Epithelial cell of proximal tubule (primary cell): ENCODE measurements around the gene NOX3. TPM values are rescaled to one million over a fixed set of nuclear protein-coding genes. Genes with fewer than 3 reads are reported as not detected.

Source experiments
- DNase-seq: peaks from one replicate; pipeline ENCODE4 v3.0.0-alpha.2; 2011; ENCODE audit warnings: low read depth
- H3K4me3 ChIP-seq: 2 replicates; pipeline ENCODE4 v1.5.1; 2011; ENCODE audit warnings: low read depth, mild to moderate bottlenecking, low read length
- CTCF ChIP-seq: conservative IDR thresholded peaks from 2 replicates; pipeline ENCODE4 v1.5.1; 2012; ENCODE audit warnings: low read depth, mild to moderate bottlenecking, low read length
- total RNA-seq: library from RNA; depleted of rRNA; stranded (reverse); fragments of >200 nt; gene quantifications from 2 replicates; pipeline ENCODE4 v1.2.3, GENCODE V29; 2015

Gene NOX3
- total RNA-seq, 1 donor from 2014 or later = not detected

GRCh38 chr6:155346957-155347356 is 108.7 kb downstream of the NOX3 start:
- no peak for DNase-seq
- H3K4me3 ChIP-seq = no peak overlapping the region
- TF ChIP-seq CTCF = no peak

Other genes with a start within 250 kb of the NOX3 start
- not detected in 2 replicates for gene CLDN20, start 191.8 kb downstream of the NOX3 start, total RNA-seq
- gene TFB1M, start 141.4 kb downstream of the NOX3 start, total RNA-seq = 19.3 and 27.5 TPM in 2 replicates